Measurements from ENCODE around the gene CAMK4.

GRCh38 chr5:111375645-111376044 is 151.5 kb downstream of the CAMK4 start:
- TF ChIP-seq CTCF (IDR thresholded peaks at IDR 0.05 in 2 of 3, conservative IDR thresholded peaks at IDR 0.05 in 1 of 3; ENCODE audit: borderline replicate concordance in 1 of 3, insufficient read depth in 1 of 3, low read depth in 2 of 3, low read length in 2 of 3) (no peak), POLR2A (IDR thresholded peaks at IDR 0.05; ENCODE audit: borderline replicate concordance, extremely low read depth, insufficient read depth, insufficient read length) (no peak), EZH2 (IDR thresholded peaks at IDR 0.05) (no peak), TCF7L2 (IDR thresholded peaks at IDR 0.05; ENCODE audit: borderline replicate concordance, extremely low read depth, insufficient read depth, insufficient read length) (no peak), ZNF274 (IDR thresholded peaks at IDR 0.05; ENCODE audit: low read depth, low read length) (no peak), ATF3 (IDR thresholded peaks at IDR 0.05) (no peak), CBX3 (IDR thresholded peaks at IDR 0.05; ENCODE audit: low read depth) (no peak), ZBTB33 (IDR thresholded peaks at IDR 0.05; ENCODE audit: extremely low read depth, insufficient replicate concordance, low read length) (no peak)

Measured in HCT116 (cell line).